Stimulated activated CD8-positive, alpha-beta memory T cell treated with anti-CD3 and anti-CD28 coated beads, Interleukin-12 subunit alpha, Interleukin-12 subunit beta, amount 100 ng/mL, for 1 hour (primary cell): ENCODE data around the gene UBALD2.
A peak's percentile ranks its signal among the peaks of the same experiment; 100 is the strongest.
"Not testable (repeated sequence)": the region's sequence is repeated elsewhere in the genome, so short reads cannot be mapped to it uniquely, and the experiment has no call there.

ENCODE experiments used
- DNase-seq: peaks from one replicate; pipeline ENCODE4 v3.0.0-alpha.2; 2020; ENCODE audit warnings: low read depth

UBALD2 gene

DNA sequence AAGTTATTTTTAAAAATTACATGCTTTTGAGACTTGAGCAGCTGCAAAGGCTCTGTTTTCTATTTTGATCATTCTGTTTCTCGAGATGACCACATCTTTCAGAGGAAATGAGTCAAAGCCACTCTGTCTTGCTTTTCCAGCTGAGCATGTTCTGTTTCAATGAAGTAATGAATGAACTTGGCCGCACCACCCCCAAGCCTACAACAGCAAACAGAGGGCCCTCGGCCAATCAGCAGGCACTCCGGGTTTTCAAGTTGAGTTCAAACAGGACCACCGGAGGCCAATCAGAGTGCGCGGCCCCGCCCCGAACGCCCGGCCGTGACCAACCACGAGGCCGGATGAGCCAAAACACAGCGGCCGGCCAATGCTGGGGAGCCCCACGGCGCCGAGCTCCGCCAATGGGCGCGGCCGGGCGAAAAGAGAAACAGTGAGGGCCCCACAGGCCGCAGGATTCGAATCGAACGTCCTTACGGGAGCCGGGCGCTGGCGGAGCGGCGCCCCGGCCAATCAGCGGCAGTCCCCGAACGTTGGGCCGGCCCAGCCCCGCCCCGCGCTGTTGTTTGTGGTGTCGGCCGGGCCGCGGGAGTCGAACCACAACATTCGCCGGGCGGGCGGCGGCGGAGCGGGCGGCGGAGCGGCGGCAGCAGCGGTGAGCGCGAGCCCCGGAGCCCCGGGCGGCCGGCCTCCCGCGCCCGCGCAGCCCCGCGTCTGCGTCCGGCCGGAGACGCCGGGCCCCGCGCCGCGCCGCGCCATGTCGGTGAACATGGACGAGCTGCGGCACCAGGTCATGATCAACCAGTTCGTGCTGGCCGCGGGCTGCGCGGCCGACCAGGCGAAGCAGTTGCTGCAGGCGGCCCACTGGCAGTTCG, at the start of gene UBALD2:
UBALD2 (plus strand) TSS at position 594 of the 869 bp plus-strand sequence; CDS start at position 752, 158 bp downstream.
- peak; percentile 98 for DNase-seq

- DNase-seq = no peak
Measured at GRCh38 chr17:76217081-76217480, 48.1 kb upstream of the UBALD2 start.

GRCh38 chr17:76219670-76220383, 45.3 kb upstream of the UBALD2 start:
- DNase-seq = no peak

DNA sequence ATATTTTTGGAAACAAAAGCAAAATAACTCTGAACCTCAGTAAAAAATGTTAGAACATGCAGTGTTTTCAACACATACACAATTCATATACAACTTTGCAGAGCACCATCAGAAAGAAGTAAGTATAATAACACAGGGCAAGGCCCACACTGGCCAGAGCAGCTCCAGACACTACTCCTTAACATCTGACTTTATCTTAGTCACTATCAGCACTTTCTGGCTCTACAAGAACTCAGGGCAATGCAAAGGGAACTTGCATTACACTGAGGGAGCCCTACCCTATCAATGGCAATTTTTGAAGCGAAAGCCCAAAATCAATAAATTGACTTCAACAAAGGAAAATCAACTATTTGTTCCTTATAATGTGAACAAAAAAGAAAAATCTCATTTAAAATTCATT, 41.3 kb upstream of the UBALD2 start:
- no peak for DNase-seq

DNA sequence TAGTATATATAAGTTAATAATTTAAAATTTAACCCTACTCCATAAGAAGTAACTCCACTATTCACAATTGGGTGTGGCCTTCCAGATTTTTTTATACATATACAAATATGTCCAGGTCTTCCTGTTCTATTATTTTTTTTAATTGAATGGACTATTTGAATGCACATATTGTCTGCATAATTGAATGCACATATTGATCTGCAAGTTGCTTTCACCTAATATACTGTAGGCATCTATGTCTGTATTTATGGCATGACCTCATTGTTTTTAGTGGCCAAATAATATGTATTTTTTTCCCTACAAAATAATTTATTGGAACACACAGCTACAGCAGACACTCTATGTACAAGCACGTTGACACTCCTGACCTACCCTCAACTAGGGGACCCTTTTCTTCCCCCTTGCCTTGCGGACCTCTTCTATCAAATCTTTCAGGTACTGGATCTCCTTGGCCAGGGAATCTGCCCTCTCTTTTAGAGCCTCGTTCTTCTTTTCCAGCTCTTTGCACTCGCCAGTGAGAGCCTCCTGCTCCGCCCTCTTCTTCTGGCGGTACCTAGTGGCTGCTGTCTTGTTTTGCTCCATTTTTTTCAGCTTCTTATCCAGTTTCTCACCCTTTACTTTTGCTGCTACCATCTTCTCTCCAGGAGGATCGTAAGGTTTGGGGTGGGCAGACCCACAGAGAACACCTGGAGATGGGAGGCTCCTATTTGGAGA, 39.6 kb upstream of the UBALD2 start:
- DNase-seq = not testable (repeated sequence)

DNA sequence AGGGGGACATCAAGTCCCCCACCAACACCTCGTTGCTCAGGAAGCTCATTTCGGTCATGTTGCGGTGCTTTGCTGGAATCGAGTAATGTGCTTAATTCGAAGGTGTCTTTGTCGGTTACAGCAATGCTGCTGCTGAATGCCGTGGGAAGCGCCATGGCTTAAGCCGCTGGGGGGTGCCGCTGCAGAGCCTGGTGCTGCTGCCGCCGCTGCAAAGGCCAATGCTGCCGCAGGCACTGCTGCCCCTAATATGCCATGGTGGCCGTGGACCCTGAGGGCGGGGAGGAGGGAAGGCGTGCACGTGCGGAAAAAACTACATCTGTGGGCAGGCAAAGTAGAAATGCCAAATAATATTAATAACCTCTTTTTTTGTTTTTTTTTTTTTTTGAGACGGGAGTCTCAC, 38.4 kb upstream of the UBALD2 start:
- not testable (repeated sequence) for DNase-seq

- DNase-seq = no peak
Measured at GRCh38 chr17:76232342-76232741, 32.8 kb upstream of the UBALD2 start.

DNA sequence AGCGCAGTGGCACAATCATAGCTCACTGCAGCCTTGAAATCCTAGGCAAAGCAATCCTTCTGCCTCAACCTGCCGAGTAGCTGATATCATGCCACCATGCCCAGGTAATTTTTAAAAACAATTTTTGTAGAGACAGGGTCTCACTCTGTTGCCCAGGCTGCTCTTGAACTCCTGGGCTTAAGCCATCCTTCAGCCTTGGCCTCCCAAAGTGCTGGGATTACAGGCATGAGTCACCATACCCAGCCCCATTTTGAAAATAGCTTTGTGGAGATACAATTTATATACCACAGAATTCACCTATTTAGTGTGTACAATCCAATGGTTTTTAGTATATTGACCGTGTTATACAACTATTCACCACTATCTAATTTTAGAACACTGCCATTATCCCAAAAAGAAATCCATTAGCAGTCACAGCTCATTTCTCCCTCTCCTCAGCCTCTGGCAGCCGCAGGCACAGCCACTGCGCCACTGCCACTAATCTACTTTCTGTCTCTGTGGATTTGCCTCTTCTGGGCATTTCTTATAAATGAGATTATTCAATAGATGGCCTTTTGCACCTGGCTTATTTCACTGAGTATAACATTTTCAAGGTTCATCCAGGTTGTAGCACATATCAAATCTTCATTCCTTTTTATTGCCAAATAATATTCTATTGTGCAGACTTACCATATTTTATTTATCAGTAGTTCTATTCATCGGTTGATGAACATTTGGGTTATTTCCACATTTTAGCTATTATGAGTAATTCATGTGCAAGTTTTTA, 31.4 kb upstream of the UBALD2 start:
- no peak for DNase-seq

- DNase-seq = no peak
Measured at GRCh38 chr17:76234354-76234679, 30.8 kb upstream of the UBALD2 start.

DNA sequence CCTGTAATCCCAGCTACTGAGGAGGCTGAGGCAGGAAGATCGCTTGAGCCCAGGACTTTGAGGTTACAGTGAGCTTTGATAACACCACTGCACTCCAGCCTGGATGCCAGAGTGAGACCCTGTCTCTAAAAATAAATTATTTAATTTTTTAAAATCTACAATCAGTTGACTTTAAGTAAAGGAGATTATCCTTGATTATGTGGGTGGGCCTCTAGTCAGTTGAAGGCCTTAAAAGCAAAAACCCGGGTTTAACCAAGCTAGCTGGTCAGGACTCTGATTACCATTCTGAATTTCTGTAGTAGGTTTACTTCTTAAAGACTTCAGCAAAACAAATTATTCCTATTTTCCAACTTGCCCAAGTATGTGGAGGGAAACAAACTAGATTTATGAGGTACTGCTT, 29.3 kb upstream of the UBALD2 start:
- DNase-seq = no peak

- no peak for DNase-seq
Measured at GRCh38 chr17:76236603-76237002, 28.5 kb upstream of the UBALD2 start.

GRCh38 chr17:76237859-76238313, 27.3 kb upstream of the UBALD2 start:
- no peak for DNase-seq

- DNase-seq = no peak
Measured at GRCh38 chr17:76238847-76239537, 26.2 kb upstream of the UBALD2 start.

DNA sequence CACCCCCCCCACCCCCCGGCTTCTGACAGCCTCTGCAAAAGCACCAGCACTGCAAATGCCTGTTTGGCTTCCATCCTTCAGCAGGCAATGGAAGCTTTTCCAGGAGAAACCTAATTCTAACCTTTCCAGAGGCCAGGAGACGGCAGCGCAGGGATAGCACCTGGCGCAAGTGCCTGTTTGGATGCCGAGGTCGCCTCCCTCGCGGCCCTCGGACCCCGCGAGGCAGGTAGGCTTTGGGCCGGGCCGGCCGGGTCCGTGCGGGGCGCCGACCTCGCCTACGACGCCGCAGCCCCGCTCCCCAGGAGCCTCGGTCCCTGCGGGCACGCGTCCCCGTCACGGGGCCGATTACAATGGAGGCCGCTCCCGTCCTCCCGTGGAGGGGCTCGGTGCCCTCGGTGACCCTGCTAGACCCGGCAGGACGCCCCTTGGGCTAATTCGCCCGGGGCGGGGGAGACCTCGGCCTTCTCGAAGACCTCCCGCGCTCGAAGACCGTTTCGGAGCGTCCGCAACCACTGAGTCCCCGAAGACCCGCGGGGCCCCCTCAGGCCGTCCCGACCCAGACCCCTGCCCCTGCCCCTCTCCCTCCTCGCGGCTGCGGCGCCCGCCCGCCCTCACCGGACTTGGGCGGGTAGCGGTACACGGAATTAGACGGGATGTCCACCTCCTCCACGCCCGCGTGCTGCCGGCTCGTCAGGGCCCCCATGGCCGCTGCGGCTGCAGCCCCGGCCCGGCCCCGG, 25.4 kb upstream of the UBALD2 start:
- DNase-seq = no peak

DNA sequence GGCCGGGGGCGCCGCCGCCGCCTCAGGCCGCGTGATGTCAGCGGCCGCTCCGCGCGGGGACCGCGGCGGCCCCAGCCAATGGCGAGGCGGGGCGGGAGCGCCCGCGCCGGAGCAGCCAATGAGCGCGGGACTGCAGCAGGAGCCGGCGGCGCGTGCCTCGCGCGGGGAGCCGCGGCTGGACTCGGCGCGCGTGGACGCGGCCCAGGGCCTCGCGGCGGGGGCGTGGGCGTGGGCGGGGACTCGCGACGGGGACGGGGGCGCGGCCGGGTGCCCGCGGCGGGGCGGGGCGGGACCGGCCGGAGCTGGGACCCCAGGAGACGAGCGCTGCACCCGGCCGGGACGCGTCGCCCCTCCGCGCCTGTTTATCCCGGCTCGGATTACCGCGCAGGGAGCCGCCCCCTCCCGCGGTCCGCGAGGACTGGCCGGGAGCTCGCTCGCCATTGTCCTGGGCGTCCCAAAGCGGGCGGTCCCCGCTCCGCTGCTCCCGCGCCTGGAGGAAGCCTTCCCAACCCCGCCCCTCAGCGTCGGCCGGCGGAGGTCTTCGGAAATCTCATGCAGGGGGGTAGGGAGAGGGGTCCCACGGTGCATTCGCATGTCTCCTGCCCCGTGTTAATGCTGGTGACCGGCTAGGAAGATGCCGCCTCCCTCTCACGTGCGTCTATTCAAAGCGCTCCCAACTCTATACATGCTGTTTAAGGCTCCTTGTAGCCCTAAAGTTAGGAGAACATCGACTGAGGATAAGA, 24.5 kb upstream of the UBALD2 start, which contains the start of gene RNF157:
RNF157 (minus strand) TSS at position 33 of the 743 bp plus-strand sequence. CDS start 253 bp downstream, outside the sequence.
- no peak for DNase-seq

DNA sequence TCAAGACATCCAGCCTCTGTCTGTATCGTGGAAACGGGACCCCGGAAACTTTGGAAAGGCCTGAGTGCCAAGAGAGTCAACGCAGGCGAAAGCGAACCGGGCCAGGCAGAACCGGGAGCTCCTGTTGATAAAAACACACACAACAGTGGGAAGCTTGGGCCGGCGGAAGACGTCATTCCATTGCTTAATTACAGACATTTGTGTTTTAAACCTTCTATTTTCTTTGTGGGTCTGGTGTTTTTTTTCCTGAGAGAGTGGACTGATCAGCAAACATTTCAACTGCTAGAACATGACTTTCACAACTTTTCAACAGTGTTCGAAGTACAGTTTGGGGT, 24.0 kb upstream of the UBALD2 start:
- DNase-seq = no peak

DNA sequence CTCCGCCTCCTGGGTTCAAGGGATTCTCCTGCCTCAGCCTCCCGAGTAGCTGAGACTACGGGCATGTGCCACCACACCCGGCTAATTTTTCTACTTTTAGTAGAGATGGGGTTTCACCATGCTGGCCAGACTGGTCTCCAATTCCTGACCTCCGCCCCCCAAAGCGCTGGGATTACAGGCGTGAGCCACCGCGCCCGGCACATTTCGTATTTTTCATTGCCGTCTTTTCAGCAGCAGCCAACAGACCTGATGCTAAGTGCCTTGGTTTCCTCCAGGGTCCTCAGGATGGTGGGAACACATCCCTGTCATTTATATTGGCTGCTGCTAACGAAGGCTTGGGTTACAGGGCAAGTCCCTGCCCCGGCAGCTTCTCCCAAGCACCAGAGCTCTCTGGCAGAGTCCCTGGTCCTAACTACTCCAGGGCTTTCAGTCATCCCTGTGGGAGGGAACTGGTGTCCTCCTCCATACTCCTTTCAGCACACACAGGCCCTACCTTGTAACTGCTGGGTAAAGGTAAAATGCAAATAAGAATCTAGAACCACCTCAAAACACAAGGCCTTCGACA, 23.4 kb upstream of the UBALD2 start:
- no peak for DNase-seq

- DNase-seq = no peak
Measured at GRCh38 chr17:76243826-76244679, 21.1 kb upstream of the UBALD2 start.

DNA sequence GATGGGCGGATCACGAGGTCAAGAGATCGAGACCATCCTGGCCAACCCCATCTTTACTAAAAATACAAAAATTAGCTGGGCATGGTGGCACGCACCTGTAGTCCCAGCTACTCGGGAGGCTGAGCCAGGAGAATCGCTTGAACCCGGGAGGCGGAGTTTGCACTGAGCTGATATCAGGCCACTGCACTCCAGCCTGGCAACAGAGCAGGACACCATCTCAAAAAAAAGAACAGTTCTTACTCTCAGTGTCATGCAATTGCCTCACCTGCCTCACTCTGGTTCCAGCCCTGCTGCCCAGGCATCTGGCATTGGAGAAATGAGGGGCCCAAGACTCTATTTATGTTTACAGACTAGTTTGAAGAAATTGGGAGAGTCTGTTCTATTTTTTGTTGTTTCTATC, 20.4 kb upstream of the UBALD2 start:
- DNase-seq = not testable (repeated sequence)
